ENCODE data around the gene FSD2. TPM values are rescaled to one million over a fixed set of nuclear protein-coding genes. Genes with fewer than 3 reads are reported as not detected.

The FSD2 gene
- total RNA-seq, 1 experiment from 2014 or later, result not detected

DNA sequence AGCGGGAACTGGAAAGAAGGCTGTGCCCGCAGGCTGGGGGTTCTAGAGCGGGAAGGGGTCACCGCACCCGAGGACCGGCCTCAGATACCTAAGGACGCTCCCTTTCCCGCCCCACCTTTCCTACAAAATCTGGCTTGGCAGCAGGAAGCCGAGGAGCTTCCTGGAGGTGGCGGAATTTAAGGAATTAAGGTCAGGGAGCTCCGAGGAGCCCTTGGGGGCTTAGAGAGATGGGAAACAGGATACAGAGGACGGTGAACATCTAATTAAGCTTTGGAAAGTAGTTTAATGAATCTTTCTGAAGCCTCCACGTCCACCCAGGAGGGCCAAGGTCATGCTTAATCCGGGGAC, 95.7 kb downstream of the FSD2 start:
- Histone ChIP-seq H3K4me2 (ENCODE audit: insufficient read depth, insufficient read length, low read length) (peak overlapping the region; percentile 51), H2BK12ac (ENCODE audit: insufficient read length, low read depth, low read length) (no peak overlapping the region), H3K18ac (ENCODE audit: insufficient read length, low read depth, low read length) (peak overlapping the region; percentile 42), H2BK20ac (ENCODE audit: low read depth, low read length, poor library complexity, severe bottlenecking) (no peak overlapping the region), H3K4ac (ENCODE audit: low read depth, low read length) (no peak overlapping the region), H3K4me1 (ENCODE audit: insufficient read depth, low read length) (peaks cover 8% of the 10 kb centered on the region), H4K20me1 (ENCODE audit: control insufficient read depth, insufficient read depth, insufficient read length) (no peaks in the 10 kb centered on the region), H3K27ac (ENCODE audit: insufficient read length, low read depth, low read length) (no peak overlapping the region), H3K23me2 (ENCODE audit: insufficient read length, low read depth, low read length, poor library complexity, severe bottlenecking) (peaks cover 15% of the 10 kb centered on the region), H2BK15ac (ENCODE audit: low read depth, low read length) (peak overlapping the region; percentile 75; the same call in 1 of the 2 replicates), H4K8ac (replicated peaks; ENCODE audit: insufficient read length, low read depth, low read length) (no peak overlapping the region), H3K79me2 (ENCODE audit: insufficient read depth, low read length) (no peaks in the 10 kb centered on the region), H2AK5ac (ENCODE audit: insufficient read length, low read length) (no peak overlapping the region), H3K9me3 (ENCODE audit: control insufficient read depth, low read depth, low read length) (no peaks in the 10 kb centered on the region), H3K79me1 (ENCODE audit: insufficient read depth, low read depth, low read length, poor library complexity, severe bottlenecking) (no peaks in the 10 kb centered on the region), H3K56ac (ENCODE audit: insufficient read length, low read depth, low read length) (no peak overlapping the region), H2BK5ac (ENCODE audit: insufficient read length, low read length) (no peak overlapping the region), H2BK120ac (ENCODE audit: low read depth, low read length, poor library complexity, severe bottlenecking) (no peak overlapping the region), H4K5ac (ENCODE audit: insufficient read length, low read depth, low read length) (peak overlapping the region; percentile 26), H3K14ac (ENCODE audit: insufficient read depth, low read length) (peak overlapping the region; percentile 79), H3K23ac (ENCODE audit: insufficient read length, low read depth, low read length) (no peak overlapping the region), H3T11ph (ENCODE audit: low read length) (no peak overlapping the region), H3K9ac (ENCODE audit: extremely low read depth, insufficient read length, low read length) (peak overlapping the region; percentile 36), H4K91ac (ENCODE audit: insufficient read length, low read depth, low read length) (no peak overlapping the region), H2AFZ (ENCODE audit: low read length) (no peak overlapping the region), H3K27me3 (ENCODE audit: insufficient read depth, low read length) (no peaks in the 10 kb centered on the region)
- no peak for DNase-seq
- Mint-ChIP-seq H3K4me3 (peak overlapping the region in 1 of 2 experiments; percentile 77), H3K9me3 (no peaks in the 10 kb centered on the region), H3K36me3 (ENCODE audit: insufficient read depth in 1 of 3, low read depth in 3 of 3) (no peaks in the 10 kb centered on the region), H3K4me1 (peaks cover 5 to 6% of the 10 kb centered on the region in 2 experiments; a peak in 3 of 4 replicates), H3K27ac (peak overlapping the region in 1 of 3 experiments; percentile 25; a peak in 1 of 7 replicates), H3K27me3 (ENCODE audit: low read depth) (peaks cover 9% of the 10 kb centered on the region)
- WGBS (ENCODE audit: extremely low coverage, insufficient read length, low lambda C conversion rate), result no CpG with 5 or more reads among the region's 14 CpGs
- TF ChIP-seq, protein P1, sequence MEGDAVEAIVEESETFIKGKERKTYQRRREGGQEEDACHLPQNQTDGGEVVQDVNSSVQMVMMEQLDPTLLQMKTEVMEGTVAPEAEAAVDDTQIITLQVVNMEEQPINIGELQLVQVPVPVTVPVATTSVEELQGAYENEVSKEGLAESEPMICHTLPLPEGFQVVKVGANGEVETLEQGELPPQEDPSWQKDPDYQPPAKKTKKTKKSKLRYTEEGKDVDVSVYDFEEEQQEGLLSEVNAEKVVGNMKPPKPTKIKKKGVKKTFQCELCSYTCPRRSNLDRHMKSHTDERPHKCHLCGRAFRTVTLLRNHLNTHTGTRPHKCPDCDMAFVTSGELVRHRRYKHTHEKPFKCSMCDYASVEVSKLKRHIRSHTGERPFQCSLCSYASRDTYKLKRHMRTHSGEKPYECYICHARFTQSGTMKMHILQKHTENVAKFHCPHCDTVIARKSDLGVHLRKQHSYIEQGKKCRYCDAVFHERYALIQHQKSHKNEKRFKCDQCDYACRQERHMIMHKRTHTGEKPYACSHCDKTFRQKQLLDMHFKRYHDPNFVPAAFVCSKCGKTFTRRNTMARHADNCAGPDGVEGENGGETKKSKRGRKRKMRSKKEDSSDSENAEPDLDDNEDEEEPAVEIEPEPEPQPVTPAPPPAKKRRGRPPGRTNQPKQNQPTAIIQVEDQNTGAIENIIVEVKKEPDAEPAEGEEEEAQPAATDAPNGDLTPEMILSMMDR (conservative IDR thresholded peaks at IDR 0.05), result no peak
